Measurements from ENCODE around the gene CRYAB. TPM values are rescaled to one million over a fixed set of nuclear protein-coding genes. Genes with fewer than 3 reads are reported as not detected.

Gene CRYAB
- total RNA-seq (2014; rRNA removed; shearing (Covaris generic); ENCODE audit: low replicate concordance), result 0.78 and 2.4 TPM in 2 replicates

- in situ Hi-C loops (cut with HindIII; ENCODE audit: low pct_unique_long_range_greater_than_20kb, low sequenced_read_pairs), result no loop called here
- peak; percentile 91 for DNase-seq (ENCODE audit: low read depth)
These were observed at the start of gene CRYAB for GRCh38 chr11:111911563-111912401. CRYAB (minus strand) TSS chr11:111911770; CDS start chr11:111911724, 46 bp downstream.

DNA sequence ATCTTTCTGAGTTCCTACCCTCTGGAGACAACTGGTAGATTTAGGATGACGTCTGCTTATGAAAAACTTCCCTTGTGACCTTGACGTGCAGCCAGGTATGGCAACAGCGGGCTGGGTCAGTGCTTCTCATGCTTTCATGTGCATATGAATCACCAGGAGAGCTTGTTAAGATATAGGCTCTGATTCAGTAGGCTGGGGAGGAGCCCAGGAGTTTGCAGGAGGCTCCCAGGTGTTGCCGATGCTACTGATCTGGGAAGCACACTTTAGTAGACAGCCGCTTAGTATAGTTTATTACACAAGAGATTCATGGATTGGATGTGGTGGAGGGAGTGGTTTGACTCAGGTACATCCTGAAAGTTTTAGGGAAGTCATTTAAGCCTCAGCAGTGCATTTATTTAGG, 49.3 kb upstream of the CRYAB start:
- in situ Hi-C loops (cut with HindIII; ENCODE audit: low pct_unique_long_range_greater_than_20kb, low sequenced_read_pairs), result no loop called here
- DNase-seq (ENCODE audit: low read depth), result peak; percentile 75

DNA sequence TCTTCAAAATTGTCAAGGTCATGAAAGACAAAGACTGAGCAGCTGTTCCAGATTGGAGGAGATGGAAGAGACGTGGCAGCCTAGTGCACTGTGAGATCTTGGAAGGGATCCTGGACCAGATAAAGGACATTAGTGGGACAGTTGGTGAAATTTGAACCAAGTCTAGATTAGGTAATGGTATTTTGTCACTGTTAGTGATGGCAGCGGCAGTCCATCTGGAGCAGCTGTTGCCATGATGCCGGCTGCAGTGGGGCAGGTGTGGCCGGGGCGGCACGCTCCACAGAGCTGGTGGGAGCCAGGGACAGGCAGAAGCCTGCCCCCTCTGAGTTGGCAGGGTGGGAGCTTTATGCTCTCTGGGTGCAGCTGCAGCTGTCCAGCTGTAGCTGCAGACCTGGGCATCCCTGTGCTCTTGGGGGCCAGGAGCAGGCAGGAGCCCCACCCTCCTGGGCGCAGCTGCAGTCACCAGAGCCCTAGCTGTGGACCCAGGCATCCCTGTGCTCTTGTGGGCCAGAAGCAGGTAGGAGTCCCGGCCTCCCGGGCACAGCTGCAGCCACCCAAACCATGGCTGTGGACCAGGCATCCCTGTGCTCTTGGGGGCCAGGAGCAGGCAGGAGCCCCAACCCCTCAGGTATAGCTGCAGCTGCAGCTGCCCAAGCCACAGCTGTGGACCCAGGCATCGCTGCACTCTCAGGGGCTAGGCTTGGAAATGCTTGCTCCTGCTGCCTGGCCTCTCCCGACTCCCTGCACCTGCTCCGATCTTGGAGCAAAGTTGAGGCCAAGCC, 46.3 kb upstream of the CRYAB start:
- in situ Hi-C loops (cut with HindIII; ENCODE audit: low pct_unique_long_range_greater_than_20kb, low sequenced_read_pairs), result no loop called here
- DNase-seq (ENCODE audit: low read depth), result no peak

DNA sequence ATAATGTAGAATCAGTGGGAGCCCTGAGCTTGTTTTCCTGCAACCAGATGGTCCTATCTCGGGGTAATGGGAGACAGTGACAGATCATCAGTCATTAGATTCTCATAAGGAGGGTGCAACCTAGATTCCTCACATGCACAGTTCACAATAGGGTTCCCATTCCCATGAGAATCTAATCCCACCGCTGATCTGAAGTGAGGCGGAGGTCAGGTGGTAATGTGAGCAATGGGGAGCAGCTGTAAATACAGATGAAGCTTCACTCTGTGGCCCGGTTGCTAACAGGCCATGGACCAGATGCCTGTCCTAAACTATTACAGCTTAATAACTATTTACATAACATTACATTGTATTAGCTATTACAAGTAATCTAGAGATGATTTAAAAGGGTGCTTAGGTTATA, 42.6 kb upstream of the CRYAB start:
- in situ Hi-C loops (cut with HindIII; ENCODE audit: low pct_unique_long_range_greater_than_20kb, low sequenced_read_pairs), result no loop called here

GRCh38 chr11:111951565-111951964, 40.0 kb upstream of the CRYAB start:
- in situ Hi-C loops (cut with HindIII; ENCODE audit: low pct_unique_long_range_greater_than_20kb, low sequenced_read_pairs), result no loop called here

More for the DNA sequence above, 42.6 kb upstream of the CRYAB start:
- DNase-seq (ENCODE audit: low read depth), result no peak

DNA sequence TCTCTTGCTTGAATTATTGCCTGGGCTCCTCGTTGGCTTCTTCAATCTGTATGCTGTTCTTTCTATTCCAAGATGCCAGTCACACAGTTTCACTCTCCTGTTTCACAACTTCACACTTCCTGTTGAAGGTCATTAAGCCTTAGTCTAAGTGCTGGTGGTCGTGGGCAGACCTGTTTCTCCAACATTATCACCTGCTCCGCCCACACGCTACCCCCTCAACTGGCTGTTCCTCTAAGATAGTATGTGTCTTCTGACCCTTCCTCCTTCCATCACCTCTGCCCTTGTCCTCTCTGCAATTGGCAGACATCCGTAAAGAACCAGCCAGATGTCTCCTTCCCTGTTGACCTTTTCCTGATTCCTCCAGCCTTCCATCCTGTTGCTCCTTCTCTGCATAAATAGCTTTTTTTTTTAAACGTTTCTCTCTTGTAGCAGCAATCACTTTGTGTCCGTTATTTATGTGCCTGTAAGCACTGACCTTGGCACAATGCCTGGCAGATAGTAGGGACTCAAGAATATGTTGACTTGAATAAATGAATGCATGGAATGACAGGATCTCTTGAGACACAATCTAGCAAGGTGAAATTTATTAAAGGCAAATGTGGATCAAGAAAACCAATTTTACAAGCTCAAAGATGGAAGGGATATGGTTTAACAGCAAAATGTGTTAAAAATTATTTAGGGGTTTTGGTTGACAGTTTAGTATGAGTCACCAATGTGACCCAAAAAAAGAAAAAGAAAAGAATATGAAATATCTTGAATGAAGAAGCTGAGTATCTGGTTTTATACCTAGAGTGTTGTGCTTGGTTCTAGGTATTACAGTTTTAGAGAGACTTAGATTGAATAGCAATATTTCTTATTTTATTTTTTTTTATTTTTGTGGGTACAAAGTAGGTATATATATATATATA, 38.2 kb upstream of the CRYAB start:
- in situ Hi-C loops (cut with HindIII; ENCODE audit: low pct_unique_long_range_greater_than_20kb, low sequenced_read_pairs), result no loop called here
- DNase-seq (ENCODE audit: low read depth), result no peak

More at GRCh38 chr11:111951565-111951964, 40.0 kb upstream of the CRYAB start:
- no peak for DNase-seq (ENCODE audit: low read depth)

DNA sequence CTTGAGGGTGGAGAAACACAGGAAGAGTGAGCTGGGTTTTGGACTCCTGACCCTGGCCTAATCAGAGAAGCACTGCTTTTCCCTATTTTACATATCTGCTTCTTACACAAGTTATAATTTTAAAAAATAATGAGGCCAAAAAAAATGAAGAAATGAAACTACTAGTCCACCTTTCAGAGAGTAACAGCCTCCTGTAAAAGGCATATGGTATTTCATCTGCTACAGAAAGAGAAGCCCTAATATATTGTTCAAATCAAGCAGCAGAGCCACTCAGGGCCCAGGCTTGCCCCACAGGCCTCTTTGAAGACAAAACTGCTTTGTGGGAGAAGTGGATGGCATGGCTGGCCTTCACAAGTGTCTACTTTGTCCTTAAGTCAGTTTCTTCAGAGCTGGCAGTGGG, 35.6 kb upstream of the CRYAB start:
- in situ Hi-C loops (cut with HindIII; ENCODE audit: low pct_unique_long_range_greater_than_20kb, low sequenced_read_pairs), result no loop called here
- DNase-seq (ENCODE audit: low read depth), result no peak

DNA sequence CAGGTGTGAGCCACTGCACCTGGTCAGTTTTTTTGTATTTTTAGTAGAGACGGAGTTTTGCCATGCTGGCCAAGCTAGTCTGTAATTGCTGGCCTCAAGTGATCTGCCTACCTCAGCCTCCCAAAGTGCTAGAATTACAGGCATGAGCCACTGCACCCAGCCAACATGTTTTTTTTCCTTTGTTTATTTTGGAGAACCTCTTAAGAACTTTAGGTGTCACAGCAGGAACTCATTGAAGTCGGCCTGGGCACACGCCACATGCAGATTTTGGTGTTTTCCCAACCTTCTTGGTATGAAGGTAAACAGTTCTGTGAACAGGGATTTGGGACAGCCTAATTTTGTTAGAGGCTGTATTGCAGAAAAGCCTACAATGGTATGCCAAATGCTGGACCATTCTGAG, 34.9 kb upstream of the CRYAB start:
- no peak for DNase-seq (ENCODE audit: low read depth)
- in situ Hi-C loops (cut with HindIII; ENCODE audit: low pct_unique_long_range_greater_than_20kb, low sequenced_read_pairs), result no loop called here

DNA sequence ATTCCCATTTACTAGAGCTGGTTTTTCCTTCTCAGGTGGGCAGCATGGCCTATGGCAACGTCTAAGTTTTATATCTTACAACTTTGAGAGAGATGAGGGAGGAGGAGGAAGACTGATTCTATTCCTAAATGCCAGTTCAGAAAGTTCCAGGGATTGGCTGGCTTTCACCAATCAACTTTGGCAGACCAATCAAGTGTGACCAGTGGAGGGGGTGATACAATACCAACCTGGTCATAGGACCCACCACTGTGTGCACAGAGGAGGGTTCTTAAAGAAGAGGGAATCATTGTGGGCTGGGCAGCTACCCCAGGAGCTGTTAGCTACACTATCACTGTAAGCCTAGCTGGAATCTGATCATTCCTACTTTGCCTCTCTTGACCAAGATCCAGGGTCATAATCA, 33.6 kb upstream of the CRYAB start:
- in situ Hi-C loops (cut with HindIII; ENCODE audit: low pct_unique_long_range_greater_than_20kb, low sequenced_read_pairs), result no loop called here
- DNase-seq (ENCODE audit: low read depth), result no peak

GRCh38 chr11:111944651-111945051, 33.1 kb upstream of the CRYAB start:
- DNase-seq (ENCODE audit: low read depth), result peak; percentile 65
- in situ Hi-C loops (cut with HindIII; ENCODE audit: low pct_unique_long_range_greater_than_20kb, low sequenced_read_pairs), result no loop called here

- in situ Hi-C loops (cut with HindIII; ENCODE audit: low pct_unique_long_range_greater_than_20kb, low sequenced_read_pairs), result no loop called here
- DNase-seq (ENCODE audit: low read depth), result peak; percentile 20
These were observed 32.6 kb upstream of the CRYAB start for GRCh38 chr11:111944139-111944538.

DNA sequence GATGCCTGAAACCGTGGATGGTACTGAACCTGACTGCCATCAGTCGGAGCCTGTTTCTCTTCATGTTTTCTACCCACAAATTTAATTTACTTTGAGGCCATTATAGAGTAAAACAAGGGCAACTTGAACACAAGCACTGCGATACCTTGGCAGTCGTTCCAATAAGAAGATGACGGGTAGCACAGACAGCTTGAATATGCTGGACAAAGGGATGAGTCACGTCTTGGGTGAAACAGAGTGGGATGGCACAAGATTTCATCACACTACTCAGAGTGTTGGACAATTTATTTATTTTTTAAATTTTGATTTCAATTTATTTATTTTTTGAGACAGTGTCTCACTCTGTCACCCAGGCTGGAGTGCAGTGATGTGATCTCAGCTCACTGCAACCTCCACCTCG, 31.3 kb upstream of the CRYAB start:
- DNase-seq (ENCODE audit: low read depth), result no peak
- in situ Hi-C loops (cut with HindIII; ENCODE audit: low pct_unique_long_range_greater_than_20kb, low sequenced_read_pairs), result no loop called here

DNA sequence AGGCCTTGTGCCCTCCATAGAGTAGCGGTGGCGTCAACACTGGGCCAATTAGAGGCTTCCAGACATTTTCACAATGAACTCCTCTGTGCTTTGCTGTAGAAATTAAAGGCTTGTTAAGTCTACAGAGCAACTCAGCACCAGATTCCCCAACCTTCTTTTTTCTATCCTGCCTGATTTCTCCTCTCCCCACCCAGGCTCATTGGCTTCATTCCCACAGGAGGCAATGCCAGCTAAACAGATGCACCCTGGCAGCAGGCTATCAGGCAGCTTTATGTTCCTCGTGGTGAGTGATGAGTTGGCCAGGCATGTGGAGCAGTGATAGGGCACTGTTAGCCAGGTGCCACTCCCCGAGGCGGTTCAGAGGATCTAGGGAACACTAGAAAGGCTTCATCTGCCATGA, 30.4 kb upstream of the CRYAB start:
- in situ Hi-C loops (cut with HindIII; ENCODE audit: low pct_unique_long_range_greater_than_20kb, low sequenced_read_pairs), result no loop called here
- DNase-seq (ENCODE audit: low read depth), result no peak

- peak; percentile 53 for DNase-seq (ENCODE audit: low read depth)
- in situ Hi-C loops (cut with HindIII; ENCODE audit: low pct_unique_long_range_greater_than_20kb, low sequenced_read_pairs), result no loop called here
These were observed 28.4 kb upstream of the CRYAB start for GRCh38 chr11:111939836-111940604.

DNA sequence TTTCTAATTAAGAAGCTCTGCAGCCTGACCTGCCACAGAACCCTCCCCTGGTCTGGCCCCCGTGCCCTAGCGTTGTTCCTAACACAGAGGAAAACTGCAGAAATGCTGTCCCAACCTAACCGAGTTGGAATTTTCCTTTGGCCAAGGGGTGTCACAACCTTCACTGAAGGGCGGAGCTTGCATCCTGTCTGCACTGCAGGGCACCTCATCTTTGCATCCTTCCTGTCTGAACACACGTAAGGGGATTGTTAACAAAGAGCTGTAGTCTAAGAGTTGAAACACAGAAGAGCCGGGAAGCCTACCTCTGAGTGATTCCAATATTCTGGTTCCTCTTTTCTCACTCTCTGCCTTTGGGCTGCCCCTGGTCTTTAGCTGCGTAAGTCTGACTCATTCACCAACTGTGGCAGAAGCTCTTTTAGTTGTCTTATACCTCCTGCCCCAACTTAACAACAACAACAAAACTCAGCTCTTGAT, 27.2 kb upstream of the CRYAB start:
- in situ Hi-C loops (cut with HindIII; ENCODE audit: low pct_unique_long_range_greater_than_20kb, low sequenced_read_pairs), result no loop called here
- peak; percentile 50 for DNase-seq (ENCODE audit: low read depth)

- DNase-seq (ENCODE audit: low read depth), result no peak
- in situ Hi-C loops (cut with HindIII; ENCODE audit: low pct_unique_long_range_greater_than_20kb, low sequenced_read_pairs), result no loop called here
These were observed 26.3 kb upstream of the CRYAB start for GRCh38 chr11:111937844-111938243.

- no peak for DNase-seq (ENCODE audit: low read depth)
- in situ Hi-C loops (cut with HindIII; ENCODE audit: low pct_unique_long_range_greater_than_20kb, low sequenced_read_pairs), result no loop called here
These were observed 25.8 kb upstream of the CRYAB start for GRCh38 chr11:111937461-111937769.

DNA sequence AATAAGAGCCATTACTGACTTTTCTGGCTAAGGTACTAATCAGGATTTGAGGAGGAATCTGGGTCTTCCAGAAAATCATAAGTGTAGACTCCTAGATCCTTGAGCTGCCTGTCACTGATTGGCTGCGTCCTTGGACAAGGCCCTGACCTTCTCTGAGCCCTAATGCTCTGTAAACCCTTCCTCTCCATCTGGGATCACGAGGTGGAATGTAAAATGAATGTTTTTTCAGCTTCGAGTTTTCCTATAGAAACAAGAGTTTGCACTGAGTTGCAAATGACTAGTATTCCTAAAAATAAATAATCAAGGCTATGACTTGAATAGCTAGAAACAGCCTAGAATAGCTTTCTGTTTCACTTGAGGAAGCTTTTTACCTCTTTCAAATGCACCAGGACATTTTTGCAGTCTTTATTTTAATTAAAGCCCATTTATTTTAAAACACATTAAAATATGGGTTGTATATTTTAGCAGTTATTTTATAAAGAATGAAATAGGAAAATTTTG, 24.5 kb upstream of the CRYAB start:
- no peak for DNase-seq (ENCODE audit: low read depth)
- in situ Hi-C loops (cut with HindIII; ENCODE audit: low pct_unique_long_range_greater_than_20kb, low sequenced_read_pairs), result no loop called here
